HepG2 (cell line): Measurements from ENCODE around the gene ATAD3C. TPM values are rescaled to one million over a fixed set of nuclear protein-coding genes. Genes with fewer than 3 reads are reported as not detected.

ENCODE experiments used
- ARID2 ChIP-seq: sonication (generic); formaldehyde crosslinking; IDR thresholded peaks from 2 replicates; pipeline ENCODE4 v1.8.1; 2022; ENCODE audit warnings: mild to moderate bottlenecking, missing genetic modification reagents, borderline replicate concordance
- CBX1 ChIP-seq: IDR thresholded peaks from one replicate; pipeline ENCODE4 v1.6.1; 2016; ENCODE audit warnings: antibody characterized with exemption, low read depth
- CHD2 ChIP-seq: IDR thresholded peaks from 2 replicates; pipeline ENCODE4 v1.6.1; 2011; ENCODE audit warnings: low read depth, low read length, improper control_type of control experiment
- E2F5 ChIP-seq: sonication (generic); formaldehyde crosslinking; conservative IDR thresholded peaks from 2 replicates; pipeline ENCODE4 v1.4.0; 2020; ENCODE audit warnings: missing genetic modification reagents
- FIP1L1 ChIP-seq: fragments of 200-400 bp; formaldehyde crosslinking; IDR thresholded peaks from 2 replicates; pipeline ENCODE4 v1.6.1; 2018; ENCODE audit warnings: low read depth, mild to moderate bottlenecking, low read length, moderate library complexity, borderline replicate concordance; ENCODE audit not compliant: insufficient read depth
- FOXA3 ChIP-seq: IDR thresholded peaks from 2 replicates; pipeline ENCODE4 v1.6.1; 2016; ENCODE audit warnings: missing genetic modification reagents, missing compliant biosample characterization
- HDAC2 ChIP-seq: sonication (generic); formaldehyde crosslinking; IDR thresholded peaks from 2 replicates; pipeline ENCODE4 v1.4.0; 2020; ENCODE audit warnings: missing genetic modification reagents
- IRF2 ChIP-seq: IDR thresholded peaks from 2 replicates; pipeline ENCODE4 v1.6.1; 2018; ENCODE audit warnings: missing genetic modification reagents, missing compliant biosample characterization
- KLF15 ChIP-seq: sonication (generic); formaldehyde crosslinking; IDR thresholded peaks from 2 replicates; pipeline ENCODE4 v1.8.1; 2023; ENCODE audit warnings: borderline replicate concordance, mild to moderate bottlenecking, inconsistent platforms, missing genetic modification reagents, mixed read lengths
- KMT2B ChIP-seq: IDR thresholded peaks from 2 replicates; pipeline ENCODE4 v1.6.1; 2016; ENCODE audit warnings: missing genetic modification reagents, missing compliant biosample characterization
- MED8 ChIP-seq: sonication (generic); formaldehyde crosslinking; IDR thresholded peaks from 2 replicates; pipeline ENCODE4 v1.8.1; 2023; ENCODE audit warnings: mild to moderate bottlenecking, missing genetic modification reagents; ENCODE audit not compliant: insufficient replicate concordance
- ZFAT ChIP-seq: sonication (generic); formaldehyde crosslinking; conservative IDR thresholded peaks from 2 replicates; pipeline ENCODE4 v1.8.1; 2023; ENCODE audit warnings: missing genetic modification reagents, inconsistent platforms
- ZNF766 ChIP-seq: sonication (generic); formaldehyde crosslinking; IDR thresholded peaks from 2 replicates; pipeline ENCODE4 v1.5.0; 2020; ENCODE audit warnings: missing genetic modification reagents, borderline replicate concordance
- polyA plus RNA-seq, 8 experiments: library from polyadenylated mRNA; depleted of rRNA in 3 of 8; stranded (reverse) in 7 of 8; unstranded in 1 of 8; fragments of >200 nt; fragmentation: Illumina TruSeq in 4 of 8; extraction: Trizol in 4 of 8; gene quantifications; 2 replicates each; pipeline versions ENCODE4 v1.2.1 to v1.2.3, GENCODE V29; 2011 to 2016; ENCODE audit warnings: low read depth in 4 of 8, missing spikeins in 1 of 8, mixed read lengths in 1 of 8; ENCODE audit not compliant: insufficient read depth in 1 of 8
- total RNA-seq, 5 experiments: library from RNA; depleted of rRNA; stranded (reverse); fragments of >200 nt; fragmentation: Illumina TruSeq; extraction: Trizol; gene quantifications; 2 replicates each; pipeline ENCODE4 v1.2.3, GENCODE V29; 2016; ENCODE audit warnings: low read depth in 1 of 5
- TF ChIP-seq, protein P1 (sequence below): sonication (generic); formaldehyde crosslinking; IDR thresholded peaks from 2 replicates; pipeline ENCODE4 v1.4.0; 2020; ENCODE audit warnings: mild to moderate bottlenecking, low read depth, missing genetic modification reagents

The ATAD3C gene
- total and polyA plus RNA-seq, 2 of the 13 experiments (the other 11 are each of a cell fraction or from before 2014, with no cell fraction given) = 2.4 to 3.2 TPM

DNA sequence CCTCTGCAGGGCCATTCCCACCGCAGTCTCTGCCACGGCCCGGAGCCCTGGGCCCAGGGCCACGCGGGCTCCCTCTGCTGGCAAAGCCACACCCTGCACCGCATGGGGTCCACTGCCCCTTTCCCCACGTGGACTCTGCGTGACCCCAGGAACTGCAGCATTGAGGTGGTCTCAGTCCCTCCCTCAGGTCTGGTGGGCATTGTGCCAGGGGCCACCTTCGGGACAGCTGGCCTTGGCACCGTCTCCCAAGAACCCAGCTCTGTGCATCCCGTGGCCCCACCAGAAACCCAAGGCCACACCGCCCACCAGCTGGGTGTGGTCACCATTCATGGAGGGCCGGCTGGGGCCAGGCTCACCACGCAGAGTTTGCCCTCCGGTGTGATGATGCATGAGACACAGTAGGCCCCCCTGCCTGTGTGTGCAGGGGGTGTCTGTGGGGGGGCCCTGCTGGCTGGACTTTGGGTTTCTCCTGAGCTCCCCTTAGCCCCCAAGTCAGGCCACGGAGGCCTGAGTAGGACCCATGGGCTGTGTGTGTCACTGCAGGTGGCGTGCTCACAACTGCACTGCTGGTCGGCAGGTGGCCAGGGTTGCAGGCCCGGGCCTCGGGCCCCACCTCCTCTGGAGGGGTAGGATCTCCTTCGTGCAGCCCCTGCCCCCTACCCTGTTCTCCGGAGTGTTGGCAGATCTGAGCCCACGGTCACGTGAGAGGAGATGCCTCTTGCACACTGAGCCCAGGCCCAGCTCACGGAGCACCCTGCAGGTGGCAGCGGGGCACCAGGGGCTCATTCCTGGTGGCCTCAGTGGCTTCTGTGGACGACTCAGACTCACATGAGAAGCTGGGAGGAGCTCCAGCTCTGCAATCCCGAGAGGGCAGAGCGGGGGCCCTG, 8.2 kb upstream of the ATAD3C start (continued):
- no peak for TF ChIP-seq ZNF766 (CRISPR knock-in tag)
- no peak for TF ChIP-seq KLF15 (CRISPR knock-in tag)
- 0 out of 2 replicates have a peak, but pooled peaks have one; percentile 33 for TF ChIP-seq IRF2
- no peak for TF ChIP-seq FIP1L1
- TF ChIP-seq CHD2 = no peak
- TF ChIP-seq MED8 = no peak
- TF ChIP-seq FOXA3 (CRISPR knock-in tag) = no peak
- no peak for TF ChIP-seq ZFAT (CRISPR knock-in tag)
- no peak for TF ChIP-seq KMT2B (CRISPR knock-in tag)
- TF ChIP-seq E2F5 (CRISPR knock-in tag) = no peak
- no peak for TF ChIP-seq CBX1
- 0 out of 2 replicates have a peak, but pooled peaks have one; percentile 52 for TF ChIP-seq ARID2 (CRISPR knock-in tag)
- peak; percentile 53; the same call in 1 of the 2 replicates for TF ChIP-seq HDAC2 (CRISPR knock-in tag)
- TF ChIP-seq, protein P1, sequence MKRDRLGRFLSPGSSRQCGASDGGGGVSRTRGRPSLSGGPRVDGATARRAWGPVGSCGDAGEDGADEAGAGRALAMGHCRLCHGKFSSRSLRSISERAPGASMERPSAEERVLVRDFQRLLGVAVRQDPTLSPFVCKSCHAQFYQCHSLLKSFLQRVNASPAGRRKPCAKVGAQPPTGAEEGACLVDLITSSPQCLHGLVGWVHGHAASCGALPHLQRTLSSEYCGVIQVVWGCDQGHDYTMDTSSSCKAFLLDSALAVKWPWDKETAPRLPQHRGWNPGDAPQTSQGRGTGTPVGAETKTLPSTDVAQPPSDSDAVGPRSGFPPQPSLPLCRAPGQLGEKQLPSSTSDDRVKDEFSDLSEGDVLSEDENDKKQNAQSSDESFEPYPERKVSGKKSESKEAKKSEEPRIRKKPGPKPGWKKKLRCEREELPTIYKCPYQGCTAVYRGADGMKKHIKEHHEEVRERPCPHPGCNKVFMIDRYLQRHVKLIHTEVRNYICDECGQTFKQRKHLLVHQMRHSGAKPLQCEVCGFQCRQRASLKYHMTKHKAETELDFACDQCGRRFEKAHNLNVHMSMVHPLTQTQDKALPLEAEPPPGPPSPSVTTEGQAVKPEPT (CRISPR knock-in tag) = peak; percentile 70; the same call in 1 of the 2 replicates
- TF ChIP-seq, all 625 proteins: peak for 188
